ENCODE results near the gene ZBTB40.

Gene ZBTB40

DNA sequence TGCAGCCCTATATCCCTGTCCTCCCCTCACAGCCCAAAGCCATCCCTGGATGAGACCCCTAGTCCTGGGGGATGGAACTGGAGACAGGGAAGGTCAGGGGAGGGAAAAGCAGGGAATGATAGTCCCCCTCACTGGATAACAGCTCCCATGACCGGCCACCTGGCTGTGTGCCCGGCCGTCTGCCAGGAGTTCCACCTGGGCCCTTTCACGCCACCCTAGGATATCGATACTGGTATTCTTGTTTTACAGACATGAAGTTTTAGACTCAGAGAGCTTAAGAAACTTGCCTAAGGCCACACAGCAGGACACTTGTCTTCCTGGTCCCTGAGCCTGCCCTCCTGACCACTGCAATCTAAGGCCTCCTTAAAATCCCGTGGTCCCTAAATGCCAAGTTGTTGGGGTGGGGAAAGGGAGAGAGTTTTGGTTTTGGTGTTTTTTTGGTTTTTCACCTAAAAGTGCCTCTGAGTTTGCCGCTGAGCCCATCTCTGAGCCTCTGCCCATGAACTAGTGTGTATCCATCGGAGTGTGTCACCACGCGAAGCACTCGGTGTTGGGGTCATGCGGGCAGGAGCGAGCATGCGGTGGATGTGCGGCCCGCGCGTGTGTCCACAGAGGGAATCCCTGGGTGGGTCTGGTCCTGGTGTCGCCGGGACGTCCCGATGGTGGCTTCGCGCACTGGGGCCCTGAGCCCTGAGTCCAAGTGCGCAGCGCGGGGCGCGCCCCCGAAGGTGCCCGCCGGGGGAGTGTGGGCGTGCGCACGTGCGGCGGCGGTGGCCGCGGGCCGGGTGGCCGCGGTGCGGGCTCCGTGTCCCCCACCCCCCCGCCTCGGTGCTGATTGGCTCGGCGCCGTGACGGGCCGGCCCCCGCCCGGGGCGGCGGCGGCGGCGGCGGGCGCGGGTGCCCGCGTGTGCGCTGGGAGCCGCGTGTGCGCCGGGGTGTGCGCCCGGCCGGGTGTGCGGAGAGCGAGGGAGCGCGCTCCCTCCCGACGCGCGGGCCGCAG is 111.2 kb downstream of the ZBTB40 start, which contains the start of gene EPHA8:
EPHA8 (plus strand) TSS at position 906 of the 1,000 bp plus-strand sequence. CDS start 147 bp downstream, outside the sequence.
- no peak for DNase-seq

DNA sequence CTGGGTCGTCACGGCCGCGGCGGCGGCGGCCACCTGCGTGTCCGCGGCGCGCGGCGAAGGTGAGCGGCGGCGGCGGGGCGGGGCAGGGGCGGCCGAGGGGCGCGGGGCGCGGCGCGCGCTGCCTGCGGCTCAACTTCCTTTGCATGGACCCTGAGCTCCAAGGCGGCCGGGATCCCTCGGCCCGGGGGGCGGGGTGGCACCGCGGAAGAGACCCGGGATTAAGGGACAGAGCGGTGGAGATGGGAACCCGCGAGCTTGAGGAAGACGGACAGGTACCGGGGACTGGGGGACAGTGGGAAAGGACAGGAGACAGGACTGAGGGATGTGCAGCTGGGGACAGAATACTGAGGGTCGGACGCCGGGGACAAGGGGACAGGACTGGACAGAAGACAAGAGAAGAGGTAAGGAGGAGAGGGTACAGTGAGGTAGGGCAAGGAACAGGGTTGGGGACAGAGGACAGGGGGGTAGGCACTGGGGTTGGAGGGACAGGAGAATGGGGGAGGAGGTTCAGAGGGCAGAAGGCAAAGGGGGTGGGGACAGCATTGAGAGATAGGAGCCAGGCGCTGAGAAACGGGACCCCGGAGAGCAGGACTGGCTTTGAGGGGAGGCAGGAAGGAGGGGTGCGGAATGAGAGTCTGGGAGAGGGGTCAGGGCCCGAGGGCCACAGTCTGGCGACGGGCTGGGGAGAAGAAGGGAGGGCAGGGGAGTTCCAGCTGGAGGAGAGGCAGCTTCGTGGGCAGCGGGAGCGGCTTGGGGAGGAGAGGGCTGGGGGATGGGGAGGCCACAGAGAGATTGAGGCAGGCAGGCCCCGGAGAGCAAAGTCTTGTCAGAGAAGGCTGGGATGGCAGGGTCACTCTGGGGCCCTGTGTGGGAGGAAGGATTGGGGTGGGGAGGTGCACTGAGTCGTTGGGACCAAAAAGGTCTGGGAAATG is 112.3 kb downstream of the ZBTB40 start:
- no peak for DNase-seq

- DNase-seq = no peak
These were observed 114.5 kb downstream of the ZBTB40 start for GRCh38 chr1:22566161-22566560.

DNA sequence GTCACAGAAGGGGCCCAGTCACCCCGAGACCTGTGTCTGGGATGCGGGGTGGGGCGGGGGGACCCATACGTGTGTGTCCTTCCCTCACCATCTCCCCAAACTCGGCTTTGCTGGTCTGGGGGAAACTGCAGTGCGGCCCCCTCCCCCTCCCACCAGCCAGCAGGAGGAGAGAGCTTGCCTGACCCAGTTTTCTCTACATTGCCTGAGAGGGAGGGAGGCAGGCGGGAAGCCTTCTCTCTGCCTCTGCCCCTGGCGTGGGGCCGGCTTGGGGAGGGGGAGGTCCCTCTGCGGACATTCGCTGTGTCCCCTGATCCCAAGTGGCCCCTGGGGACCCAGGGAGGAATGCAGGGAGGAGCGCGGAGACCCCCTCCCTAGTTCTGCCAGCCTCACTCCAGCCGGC is 115.5 kb downstream of the ZBTB40 start:
- no peak for DNase-seq

- DNase-seq = no peak
These were observed 116.3 kb downstream of the ZBTB40 start for GRCh38 chr1:22567994-22568393.

DNA sequence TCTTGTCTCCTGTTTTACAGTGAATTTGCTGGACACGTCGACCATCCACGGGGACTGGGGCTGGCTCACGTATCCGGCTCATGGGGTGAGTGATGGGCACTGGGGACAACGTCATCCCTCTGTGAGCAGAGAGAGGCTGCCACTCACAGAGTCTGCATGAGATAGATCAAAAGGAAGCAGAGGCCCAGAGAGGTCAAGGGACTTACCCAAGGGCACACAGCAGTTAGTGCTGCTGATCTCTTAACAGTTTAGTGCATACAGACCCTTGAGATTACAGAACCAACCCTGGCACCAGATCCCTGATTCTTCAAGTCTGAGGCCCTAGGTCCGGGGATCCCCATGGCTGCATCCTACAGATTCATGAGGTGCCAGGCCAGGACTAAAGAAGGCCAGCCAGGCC is 117.6 kb downstream of the ZBTB40 start:
- DNase-seq = no peak

DNA sequence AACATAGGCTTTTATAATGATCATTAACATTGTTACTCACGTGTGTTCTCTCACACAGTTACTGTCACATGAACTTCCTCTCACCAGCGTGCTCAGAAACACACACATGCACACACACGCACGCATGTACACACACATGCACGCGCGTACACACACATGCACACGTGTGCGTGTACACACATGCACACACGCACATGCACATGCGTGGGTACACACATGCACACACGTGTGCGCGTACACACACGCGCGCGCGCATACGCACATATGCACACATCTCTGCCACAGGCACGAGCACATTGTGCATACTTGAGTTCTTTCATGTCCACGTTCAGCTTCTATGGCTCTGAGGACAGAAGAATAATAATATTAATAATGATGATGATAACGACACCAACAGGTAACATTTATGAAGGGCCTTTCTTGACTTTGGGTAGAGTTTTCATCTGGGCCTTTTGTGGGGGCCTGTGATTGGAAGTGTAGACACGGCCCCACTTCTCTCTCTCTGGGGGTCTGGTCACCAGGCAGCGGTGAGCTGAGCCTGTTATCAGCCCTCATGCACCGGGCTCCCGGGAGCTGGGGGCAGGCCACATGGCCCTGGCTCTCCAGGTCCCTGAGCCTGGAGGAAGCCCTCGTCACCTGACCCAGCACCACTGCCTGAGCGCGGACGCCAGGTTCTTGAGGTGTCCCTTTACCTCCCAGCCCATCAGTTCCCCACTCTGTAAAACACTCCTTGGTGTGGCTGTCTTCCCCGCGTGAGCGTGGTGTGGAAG is 118.7 kb downstream of the ZBTB40 start:
- DNase-seq = no peak

- DNase-seq = peak; percentile 15
These were observed 121.2 kb downstream of the ZBTB40 start for GRCh38 chr1:22572818-22573217.

- no peak for DNase-seq
These were observed 121.6 kb downstream of the ZBTB40 start for GRCh38 chr1:22573237-22573636.

DNA sequence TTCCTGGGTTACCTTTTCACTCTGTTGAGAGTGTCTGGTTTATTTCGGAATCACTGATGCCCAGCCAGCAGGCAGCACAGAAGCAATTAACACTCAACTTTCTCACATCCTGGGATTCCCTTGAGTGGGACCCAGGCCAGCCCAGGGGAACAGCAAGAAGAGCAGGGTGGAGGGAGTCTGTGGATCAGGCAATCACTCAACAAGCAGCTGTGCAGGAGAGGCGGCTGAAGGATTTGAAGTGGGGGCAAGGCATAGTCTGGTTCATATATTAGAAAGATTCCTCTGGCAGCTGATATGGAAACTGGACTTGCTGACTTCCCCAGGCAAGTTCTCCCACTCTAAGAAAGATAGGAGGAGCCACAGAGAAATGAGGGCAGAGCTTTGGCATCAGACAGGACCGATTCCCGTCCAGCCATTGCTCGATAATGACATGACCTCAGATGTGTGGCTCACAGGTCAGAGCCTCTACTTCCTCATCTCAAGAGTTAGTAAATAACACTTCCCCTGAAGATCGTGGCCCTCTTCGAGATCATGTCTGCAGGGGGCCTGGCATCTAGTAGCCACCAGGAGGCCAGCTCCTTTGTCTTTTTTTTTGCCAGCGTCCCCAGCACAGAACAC is 124.0 kb downstream of the ZBTB40 start:
- DNase-seq = no peak

GRCh38 chr1:22576150-22576544 is 124.5 kb downstream of the ZBTB40 start:
- no peak for DNase-seq

DNA sequence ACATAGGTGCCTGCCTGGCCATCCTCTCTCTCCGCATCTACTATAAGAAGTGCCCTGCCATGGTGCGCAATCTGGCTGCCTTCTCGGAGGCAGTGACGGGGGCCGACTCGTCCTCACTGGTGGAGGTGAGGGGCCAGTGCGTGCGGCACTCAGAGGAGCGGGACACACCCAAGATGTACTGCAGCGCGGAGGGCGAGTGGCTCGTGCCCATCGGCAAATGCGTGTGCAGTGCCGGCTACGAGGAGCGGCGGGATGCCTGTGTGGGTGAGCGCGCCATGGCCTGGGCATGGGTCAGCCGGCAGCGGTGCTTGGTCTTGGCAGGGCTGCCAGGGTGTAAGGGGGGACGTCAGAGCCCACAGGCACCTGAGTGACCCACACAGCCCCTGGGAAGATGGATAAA is 125.0 kb downstream of the ZBTB40 start:
- DNase-seq = no peak

GRCh38 chr1:22578732-22579361 is 127.2 kb downstream of the ZBTB40 start:
- DNase-seq = no peak

DNA sequence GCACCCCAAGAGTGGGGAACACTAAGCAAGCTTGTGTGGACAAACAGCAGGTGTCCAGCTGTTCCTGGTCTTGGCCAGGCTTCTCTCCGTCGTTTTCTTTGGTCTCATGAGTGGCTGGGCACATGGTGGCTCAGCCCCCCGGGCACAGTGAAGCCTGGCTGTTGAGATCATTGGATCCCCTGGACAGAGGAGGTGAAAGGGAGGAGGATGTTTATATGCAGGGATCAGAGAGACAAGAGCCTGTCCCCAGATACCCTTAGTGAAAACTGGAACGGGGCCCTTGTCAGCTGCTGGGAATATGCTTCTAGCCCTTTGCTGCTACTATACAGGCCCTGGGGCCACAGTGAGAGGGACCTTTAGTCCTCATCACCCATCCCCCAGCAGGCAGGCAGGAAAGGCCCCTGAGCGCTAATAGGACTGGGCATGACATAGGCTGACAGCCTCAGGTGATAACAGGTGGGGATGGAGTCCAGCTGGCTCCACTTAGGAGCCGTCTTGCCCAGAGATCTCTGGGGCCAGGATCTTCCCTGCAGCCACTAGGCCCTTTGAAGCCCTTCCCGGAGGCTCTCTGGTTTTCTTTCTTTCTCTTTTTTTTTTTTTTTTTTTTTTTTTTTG is 128.0 kb downstream of the ZBTB40 start:
- no peak for DNase-seq

All from NCI-H1694 (cell line).